Fibroblast of skin of right biceps (primary cell): Measurements from ENCODE around the gene COX18.

Source experiments
- DNase-seq: peaks from one replicate; pipeline ENCODE4 v3.0.0-alpha.2; 2013

Gene COX18, protein sequence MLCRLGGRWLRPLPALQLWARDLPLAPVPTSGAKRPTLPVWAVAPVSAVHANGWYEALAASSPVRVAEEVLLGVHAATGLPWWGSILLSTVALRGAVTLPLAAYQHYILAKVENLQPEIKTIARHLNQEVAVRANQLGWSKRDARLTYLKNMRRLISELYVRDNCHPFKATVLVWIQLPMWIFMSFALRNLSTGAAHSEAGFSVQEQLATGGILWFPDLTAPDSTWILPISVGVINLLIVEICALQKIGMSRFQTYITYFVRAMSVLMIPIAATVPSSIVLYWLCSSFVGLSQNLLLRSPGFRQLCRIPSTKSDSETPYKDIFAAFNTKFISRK

DNA sequence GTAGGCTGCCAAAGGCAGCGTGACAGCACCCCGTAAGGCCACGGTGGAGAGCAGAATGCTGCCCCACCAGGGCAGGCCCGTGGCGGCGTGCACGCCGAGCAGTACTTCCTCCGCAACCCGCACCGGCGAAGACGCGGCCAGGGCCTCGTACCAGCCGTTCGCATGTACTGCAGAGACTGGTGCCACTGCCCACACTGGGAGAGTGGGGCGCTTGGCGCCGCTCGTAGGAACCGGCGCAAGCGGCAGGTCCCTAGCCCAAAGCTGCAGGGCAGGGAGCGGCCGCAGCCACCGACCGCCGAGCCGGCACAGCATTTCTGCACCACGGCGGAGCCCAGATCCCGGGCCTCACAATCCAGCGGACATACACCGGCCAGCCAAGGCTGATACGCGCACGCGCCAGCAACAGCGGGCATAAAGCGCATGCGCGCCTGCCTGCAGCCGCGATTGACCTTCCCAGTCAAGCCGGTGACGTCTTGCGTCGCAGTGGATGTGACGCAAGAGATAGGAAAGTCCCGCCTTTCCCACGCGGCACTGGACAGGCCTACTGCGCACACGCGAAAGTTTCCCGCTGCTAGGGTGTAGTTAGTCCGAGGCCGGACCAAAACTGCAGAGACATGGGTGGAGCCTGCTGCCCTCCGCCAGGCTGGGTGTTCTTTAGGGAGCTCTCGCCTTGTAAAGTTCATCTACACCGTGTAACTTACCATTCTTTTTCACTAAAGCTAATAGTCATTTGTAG, at the start of gene COX18:
COX18 (minus strand) TSS at position 379 of the 736 bp plus-strand sequence; CDS start at position 312, 67 bp downstream.
- DNase-seq, result peak; percentile 98

DNA sequence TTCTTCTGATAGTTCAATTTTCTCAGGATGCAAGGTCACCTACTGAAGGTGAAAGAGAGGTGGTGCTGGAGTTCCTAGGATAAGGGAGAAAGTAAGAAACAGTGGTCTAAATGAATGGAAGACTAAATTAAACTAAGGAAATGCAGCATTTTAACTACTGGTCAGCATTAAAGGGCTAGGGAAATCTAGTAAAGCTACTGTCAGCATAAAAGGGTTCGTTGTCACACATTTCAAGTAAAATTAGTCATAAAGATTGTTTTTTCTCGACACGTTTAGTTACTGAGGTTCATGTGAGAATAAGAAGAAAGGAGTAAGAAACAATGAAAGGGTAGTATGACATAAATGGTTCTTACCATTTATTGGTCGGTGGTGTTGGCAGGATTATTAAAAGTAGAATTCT, 40.0 kb upstream of the COX18 start:
- no peak for DNase-seq

DNA sequence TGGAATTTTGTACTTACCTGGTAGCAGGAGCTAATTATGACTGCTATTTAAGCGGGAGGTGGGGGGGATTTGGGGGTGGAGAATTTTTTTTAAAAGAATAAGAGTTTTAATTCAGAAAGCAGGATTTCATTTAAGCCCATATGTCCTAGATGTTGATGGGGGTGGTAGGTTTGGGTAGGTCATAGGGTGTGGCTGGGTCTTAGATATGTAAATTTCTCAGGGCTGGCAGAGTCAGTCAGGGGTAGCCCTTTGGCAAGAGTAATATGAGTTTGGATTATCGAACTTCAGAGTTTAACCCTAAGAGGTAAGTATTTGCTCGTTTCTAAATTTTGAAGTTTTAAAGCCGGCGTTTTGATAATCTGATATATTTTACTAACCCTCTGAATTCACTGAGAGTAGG, 35.2 kb upstream of the COX18 start:
- no peak for DNase-seq

DNA sequence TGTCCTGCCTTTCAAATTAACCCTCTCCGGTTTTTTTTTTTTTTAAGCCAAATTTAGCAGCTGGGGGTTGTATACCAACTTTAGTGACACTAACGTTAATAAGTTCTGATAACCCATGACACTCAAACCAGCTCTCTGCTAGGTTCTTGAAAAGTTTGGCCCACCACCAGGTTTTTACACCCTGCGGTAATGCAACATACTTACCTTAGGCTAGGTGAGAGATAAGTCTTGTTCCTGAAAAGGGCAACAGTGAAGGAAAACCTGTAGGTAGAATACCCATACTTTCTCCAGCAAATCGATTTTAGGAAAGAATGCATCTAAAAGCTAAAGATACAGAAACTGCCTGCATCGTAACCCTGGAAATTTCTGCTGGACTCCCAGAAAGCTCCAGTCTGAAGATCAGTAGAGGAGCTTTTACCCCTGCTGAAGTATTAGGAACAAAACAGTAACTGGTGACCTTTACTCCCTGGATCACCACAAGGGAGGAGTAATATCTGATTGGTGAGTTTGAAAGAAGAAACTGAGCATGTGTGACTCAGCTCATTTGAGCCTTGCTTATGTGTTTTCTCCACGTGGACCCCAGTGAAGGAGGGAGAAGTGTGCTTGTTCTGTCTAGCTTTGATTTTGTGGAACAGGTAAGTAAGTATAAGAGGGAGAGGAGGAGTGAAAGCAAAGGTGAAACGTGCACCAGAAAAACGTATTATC, 34.4 kb upstream of the COX18 start:
- peak; percentile 4 for DNase-seq

DNA sequence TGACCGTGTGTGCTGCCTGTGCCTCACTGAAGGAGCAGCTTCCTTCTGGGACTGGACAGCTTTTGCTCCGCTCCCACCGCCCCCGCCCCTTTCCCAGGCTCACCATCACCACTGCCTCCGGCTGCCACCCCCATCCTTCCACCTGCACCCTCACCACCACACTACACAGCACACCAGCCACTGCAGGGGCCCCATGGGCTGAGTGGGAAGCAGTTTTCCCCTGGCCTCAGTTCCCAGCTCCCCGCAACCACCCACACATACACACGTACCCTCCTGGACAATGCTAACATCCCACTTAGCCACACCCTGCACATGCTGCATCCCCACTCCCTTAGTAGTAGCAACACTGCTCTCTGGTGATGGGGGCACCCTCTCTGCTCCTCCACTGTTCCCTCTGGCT, 29.6 kb upstream of the COX18 start:
- no peak for DNase-seq

DNA sequence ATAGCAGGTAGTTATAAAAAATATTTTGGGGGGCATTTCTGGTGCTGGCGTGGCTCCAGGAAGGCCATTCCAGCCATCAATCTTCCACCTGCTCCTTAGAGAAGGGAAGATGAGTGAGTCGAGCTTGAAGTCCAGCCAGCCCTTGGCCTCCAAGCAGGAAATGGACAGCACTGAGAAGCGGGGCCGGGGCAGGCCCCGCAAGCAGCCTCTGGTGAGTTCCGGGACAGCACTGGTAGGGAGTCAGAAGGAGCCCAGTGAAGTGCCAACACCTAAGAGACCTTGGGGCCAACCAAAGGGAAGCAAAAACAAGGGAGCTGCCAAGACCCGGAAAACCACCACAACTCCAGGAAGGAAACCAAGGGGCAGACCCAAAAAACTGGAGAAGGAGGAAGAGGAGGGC, 29.2 kb upstream of the COX18 start:
- DNase-seq, result no peak

DNA sequence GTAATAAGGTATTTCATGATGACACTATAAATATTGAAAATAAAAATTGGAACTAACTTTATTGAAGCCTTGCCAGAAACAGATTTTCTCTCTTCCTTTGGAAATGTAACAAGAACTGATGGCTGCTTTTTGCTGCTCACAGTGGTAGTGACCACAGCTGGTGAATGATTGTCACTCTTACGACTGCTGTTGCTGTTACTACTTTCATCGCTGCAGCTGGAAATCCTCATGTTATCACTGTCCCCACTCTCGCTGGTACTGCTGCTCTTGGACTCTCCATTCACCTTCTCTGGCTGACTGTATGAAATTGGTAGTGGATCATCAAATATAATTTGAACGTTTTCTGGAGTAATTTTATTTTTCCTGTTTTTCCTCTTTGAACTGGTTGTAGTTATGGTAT, 28.5 kb upstream of the COX18 start:
- DNase-seq, result no peak

DNA sequence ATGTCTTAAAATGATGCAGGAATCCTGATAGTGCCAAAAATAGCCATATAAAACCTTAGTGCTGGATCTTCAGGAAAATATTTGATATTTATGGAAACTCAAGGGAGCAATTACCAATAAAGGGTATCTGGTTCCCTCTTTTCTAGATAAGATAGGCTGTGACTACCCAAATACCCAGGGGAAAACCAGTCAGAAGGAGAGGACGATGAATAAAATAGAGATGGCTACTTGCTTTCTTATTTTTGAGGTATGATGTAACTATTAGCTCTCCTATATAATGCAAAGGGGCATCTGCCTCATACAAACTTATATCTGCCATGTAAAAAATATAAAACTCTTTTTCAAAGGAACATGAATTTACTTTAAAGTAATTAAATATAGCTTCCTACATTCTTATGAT, 23.4 kb upstream of the COX18 start:
- no peak for DNase-seq

DNA sequence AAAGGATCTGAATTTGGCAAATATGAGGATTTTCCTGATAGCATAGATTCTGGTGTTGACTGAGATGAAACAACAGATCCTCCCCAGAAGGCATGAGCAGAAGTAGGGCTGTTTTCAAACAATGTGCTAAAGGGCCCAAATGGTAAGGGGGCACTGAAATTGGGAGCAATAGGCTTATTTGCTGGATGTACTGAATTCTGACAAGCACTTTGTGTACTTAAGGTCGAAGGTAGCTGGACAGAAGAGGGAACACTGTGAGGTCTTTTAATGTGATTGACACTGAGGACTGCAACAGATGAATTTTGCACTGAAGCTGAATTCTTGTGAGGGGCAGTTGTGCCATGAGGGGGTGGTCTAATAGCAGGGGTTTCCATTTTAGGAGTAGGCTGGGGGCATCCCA, 21.2 kb upstream of the COX18 start:
- DNase-seq, result no peak

DNA sequence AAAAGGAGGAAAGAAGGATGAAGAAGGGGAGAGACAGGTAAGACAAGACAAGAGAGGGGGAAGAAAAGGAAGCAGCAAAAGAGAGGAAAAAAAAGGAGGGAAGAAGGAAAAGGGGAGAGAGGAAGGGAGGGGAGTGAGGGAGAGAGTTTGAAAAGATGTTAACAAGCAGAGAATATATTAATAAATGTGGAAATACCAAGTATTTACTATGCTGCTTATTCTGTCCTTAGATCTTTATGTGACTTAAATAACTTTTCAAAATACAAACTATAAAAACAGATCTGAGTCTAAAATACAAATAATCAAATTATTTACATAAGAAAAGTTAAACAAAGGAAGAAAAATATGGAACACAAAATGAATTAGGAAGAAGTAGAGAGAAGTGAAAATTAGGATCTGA, 18.4 kb upstream of the COX18 start:
- no peak for DNase-seq

DNA sequence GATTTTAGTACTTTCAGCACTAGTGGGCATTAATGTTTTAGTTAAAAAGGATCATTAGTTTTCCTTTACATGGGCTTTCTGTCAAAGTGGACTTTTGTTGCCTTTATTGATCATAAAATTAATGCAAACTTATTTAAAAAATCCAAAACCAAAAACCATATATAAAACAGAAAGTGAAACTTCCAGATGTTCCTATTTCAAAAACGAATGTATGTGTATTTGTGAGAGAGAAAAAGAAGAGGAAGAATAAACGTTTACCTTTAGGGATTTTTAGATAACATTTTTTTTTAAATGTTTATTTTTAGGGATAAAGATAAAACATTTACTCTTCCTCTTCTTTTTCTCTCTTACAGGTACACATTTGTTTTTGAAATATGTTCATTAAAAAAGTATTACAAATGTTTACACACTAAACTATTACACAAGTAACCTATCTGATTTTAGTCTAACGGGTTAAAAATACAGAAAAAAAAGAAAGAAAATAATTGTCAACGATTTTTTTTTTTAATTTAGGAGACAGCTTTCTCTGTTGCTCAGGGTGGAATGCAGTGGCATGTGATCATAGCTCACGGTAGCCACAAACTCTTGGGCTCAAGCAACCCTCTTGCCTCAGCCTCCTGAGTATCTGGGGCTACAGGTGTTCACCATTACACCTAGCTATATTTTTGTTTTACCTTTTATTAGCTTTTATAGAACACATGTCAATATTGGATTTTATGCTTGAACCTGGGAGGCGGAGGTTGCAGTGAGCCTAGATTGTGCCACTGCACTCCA, 16.8 kb upstream of the COX18 start:
- DNase-seq, result no peak

DNA sequence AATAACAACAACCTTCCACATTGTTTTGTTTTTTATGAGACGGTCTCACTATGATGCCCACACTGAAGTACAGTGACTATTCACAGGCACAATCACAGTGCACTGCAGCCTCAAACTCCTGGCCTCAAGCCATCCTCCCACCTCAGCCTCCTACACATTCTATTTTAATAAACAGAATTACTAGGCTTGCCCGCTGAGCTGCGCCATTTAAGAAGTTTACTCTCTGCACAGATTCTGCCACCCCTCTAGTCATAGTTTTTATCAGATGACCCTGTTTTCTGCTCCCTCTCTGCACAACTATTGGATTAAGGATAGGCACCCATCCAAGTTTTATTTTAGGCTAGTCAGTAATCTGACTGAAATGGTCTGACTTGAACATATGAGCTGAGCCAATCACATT, 11.3 kb upstream of the COX18 start:
- no peak for DNase-seq

DNA sequence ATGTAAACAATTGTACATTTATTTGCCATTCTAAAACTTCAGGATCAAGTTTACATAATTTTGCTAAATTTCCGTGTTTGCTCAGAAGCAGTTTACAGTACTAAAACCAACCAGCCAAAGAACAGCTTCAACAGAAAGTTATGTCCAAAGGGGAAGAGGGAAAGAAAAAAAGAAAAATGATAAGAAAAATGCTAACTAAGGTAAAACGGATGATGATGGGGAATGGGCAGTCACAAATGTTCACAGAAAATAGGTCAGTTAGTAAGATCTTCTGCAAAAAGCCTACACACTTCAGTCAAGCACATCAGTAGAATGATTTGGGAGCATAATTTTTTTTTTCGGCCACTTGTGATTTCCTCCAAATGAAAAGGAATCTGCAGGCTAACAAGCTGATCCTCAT, 6.3 kb upstream of the COX18 start:
- DNase-seq, result no peak

DNA sequence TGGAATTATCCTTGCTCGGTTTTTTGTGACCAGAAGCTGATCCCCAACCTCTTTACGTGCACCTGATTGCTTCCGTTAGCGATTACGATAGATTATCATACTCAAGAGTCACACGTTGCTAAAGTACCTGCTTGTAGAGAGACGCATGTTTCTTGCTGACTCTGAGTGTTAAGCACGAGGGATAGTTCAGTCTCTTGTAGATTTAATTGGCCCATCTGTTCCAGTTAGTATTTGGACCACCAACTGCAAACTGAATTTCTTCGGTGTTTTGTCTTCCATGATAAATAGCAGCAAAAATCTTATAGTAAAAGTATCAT, 516 bp upstream of the COX18 start:
- no peak for DNase-seq

DNA sequence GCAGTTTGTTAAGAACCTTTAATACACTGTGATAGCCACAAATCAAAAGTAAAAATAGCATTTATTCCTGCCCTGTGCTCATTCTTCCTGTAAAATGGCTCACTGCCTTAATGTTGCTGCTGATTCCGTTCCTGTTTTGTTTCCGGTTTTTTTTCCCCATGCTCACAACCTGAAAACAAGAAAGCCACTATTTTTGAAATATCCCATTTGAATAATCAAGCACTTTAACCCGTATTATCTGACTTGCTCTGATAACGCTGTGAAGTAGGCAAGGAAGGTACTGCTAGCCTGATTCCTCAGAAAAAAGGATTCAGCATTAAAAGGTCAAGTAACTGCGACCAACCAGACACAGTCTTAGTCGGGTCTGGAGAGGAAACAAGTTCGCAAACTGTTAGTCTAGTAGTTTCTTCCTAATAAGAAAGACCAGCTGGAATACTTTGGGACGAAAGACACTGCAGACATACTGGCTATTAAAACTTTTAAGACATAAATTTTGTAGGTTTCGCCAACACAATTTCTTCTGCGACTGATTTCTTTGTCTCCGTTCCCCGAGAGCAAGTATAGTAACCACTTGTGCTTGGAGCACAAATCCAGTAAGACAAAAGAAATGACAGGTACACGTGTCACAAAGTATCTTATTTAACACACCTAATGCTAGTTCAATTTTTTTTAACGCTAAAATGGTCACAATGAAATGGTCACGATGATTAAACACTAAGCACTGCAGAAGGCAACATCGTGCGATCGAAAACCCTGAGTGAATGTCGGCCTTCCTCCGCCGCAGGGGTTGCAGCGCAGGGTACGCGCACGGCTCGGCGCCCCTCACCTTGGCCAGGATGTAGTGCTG, 802 bp downstream of the COX18 start:
- peak; percentile 21 for DNase-seq

DNA sequence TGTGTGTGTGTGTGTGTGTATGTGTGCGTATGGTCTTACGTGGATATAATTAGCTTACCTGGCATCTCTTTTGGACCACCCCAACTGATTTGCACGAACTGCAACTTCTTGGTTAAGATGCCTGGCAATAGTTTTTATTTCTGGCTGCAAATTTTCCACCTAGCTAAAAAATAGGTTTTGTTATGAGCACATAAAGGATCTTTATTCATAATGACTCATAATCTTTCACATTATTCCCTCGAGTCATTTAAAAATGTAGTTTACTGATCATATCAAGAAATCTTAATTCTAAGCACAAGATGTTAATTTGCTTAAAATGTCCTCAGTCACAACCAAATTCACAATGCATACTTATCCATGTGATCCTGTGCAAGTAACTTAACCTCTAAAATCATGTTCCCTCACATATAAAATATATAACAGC, 1.5 kb downstream of the COX18 start:
- DNase-seq, result peak; percentile 21

DNA sequence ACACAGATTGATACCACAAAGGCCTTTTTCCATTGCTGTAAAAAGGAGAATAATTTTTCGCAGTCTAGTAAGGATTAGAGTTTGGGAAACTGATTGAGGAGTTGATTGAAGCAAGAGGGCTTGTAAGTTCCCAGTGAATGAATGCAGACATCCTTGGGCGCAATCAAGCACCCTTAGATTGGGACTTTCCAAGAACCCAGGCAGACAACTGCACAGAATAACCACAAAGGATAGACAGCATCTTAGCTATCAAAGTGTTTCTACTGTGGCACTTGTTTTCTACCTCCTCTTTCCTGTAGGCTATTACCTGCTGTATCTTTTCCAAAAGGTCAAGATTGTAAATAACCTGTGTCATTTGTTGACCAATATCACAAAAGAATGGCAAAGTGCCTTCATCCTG, 2.6 kb downstream of the COX18 start:
- no peak for DNase-seq

DNA sequence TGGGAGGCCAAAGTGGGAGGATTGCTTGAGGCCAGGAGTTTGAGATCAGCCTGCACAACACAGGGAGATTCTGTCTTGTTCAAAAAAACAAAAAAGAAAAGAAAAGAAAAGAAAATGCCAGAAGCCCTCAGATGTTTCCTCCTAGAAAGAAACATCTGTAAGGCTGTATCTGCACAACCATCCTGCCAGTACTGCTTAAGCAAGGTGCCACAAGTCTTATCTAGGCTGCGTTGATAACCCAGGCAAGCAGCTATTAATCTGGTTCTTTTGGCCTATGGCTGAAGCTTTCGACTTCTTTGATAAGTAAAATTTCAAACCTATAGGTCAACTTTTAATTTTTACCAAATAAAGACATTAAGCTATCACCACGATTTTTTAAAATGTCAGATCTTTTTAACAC, 3.1 kb downstream of the COX18 start:
- DNase-seq, result no peak

DNA sequence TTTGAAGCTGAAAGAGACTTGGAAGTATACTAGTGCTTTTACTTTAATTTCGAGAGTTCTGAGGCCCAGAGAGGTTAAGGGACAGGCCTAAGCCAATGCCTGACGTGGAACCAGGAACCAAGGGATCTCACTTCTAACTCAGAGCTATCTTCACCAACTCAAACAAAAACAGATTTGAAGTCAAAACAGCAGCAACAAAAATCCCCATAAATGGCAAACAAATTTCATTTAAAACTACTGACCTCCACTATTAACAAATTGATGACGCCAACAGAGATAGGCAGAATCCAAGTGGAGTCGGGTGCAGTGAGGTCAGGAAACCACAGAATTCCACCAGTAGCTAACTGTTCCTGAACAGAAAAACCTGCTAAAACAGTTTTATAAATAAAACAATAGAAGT, 5.0 kb downstream of the COX18 start:
- no peak for DNase-seq

DNA sequence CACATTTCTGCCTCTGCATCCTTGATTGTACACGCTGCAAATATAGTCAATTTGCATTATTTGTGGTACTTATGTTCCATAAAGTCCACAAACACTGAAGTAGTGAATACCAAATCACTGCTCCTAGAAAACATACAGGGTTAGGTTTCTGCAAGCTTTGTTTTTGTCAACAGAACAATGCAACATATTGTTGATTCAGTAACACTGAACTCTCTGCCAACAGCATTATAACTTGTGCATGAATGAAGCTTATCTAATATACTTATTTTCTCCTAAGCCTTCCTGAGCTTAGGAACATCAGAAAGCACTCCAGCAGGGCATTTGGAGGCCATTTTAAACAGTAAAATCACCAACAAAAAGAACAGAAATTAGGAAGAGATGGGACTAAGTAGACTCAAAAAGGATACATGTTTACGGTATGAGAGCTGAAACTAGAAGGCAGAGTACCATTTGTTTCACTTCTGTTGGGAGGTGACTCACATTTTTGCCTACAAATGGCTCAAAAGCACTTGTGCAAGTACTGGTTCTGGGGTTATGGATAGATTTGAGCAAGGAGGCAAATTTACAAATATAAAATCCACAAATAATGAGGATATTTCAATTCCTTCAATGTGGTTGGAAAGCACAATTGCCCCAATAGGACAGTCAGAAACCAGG, 14.1 kb downstream of the COX18 start:
- no peak for DNase-seq

DNA sequence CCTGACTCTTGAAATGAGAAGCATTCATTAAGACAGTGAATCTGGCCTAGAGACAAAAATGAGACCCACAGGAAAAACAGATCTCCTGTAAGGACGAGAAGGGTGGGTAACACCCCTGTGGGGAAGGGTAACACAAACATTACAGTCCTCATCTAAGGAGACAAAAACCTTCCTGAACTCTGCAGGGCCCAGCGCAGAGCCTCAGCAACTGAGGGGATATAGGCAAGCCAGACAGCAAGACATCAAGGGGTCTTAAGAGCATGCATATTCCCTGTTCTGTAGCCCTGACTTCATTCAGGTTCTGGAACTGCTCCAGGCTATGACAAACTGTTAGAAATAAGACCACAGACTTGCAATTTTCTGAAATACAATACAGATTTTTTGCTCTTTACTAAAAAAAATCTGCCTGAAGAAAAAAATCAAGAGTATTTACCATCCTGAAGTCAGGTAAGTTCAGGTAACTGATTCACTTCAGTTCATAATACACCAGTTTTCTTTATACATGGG, 15.5 kb downstream of the COX18 start:
- peak; percentile 51 for DNase-seq

DNA sequence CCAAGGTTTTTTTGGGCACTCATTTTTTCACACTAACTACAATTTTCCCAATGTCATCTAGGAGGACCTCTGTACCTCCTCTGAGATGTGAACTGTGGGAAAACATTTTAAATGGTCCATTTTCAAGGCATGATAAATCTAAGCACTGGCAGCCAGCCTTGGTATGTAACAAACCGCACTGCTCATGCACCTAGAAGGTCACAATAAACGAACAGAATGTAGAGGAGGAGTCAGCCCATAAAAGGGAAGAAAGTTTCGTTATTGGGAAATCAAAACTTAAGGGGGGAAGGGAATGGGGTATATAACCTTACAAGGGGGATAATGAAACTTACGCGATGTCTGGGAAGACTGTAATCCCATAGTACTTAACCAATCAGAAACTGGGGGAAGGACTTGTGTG, 16.4 kb downstream of the COX18 start:
- DNase-seq, result peak; percentile 29
